ENCODE results near the gene ITGB6. TPM values are rescaled to one million over a fixed set of nuclear protein-coding genes. Genes with fewer than 3 reads are reported as not detected.

The ITGB6 gene
- total and polyA plus RNA-seq, 5 experiments from 2014 or later: not detected

- peaks cover 0 to 5% (median 0%) of the 10 kb centered on the region in 4 donors for H3K4me1 Mint-ChIP-seq
- POLR2A ChIA-PET: no interaction called here
- H3K27ac Mint-ChIP-seq: no peak overlapping the region
- no peaks in the 10 kb centered on the region for H3K36me3 Mint-ChIP-seq
- H3K4me3 Mint-ChIP-seq: no peak overlapping the region
- H3K9me3 Mint-ChIP-seq: no peaks in the 10 kb centered on the region
- peaks cover 0 to 16% (median 5%) of the 10 kb centered on the region in 5 donors for H3K27me3 Mint-ChIP-seq
- no peak for DNase-seq
- no peak for ATAC-seq
Measured at GRCh38 chr2:160228141-160228917, 28.3 kb upstream of the ITGB6 start.

GRCh38 chr2:160227293-160227915 is 27.3 kb upstream of the ITGB6 start:
- Mint-ChIP-seq H3K36me3 (no peaks in the 10 kb centered on the region), H3K9me3 (no peaks in the 10 kb centered on the region), H3K27me3 (peaks cover 0 to 16% (median 5%) of the 10 kb centered on the region in 5 donors), H3K4me1 (peaks cover 0 to 5% (median 0%) of the 10 kb centered on the region in 4 donors), H3K27ac (peak overlapping the region in 2 of 10 donors; percentile 21 to 67), H3K4me3 (no peak overlapping the region)
- DNase-seq (no peak), ATAC-seq (no peak)
- POLR2A ChIA-PET: no interaction called here

GRCh38 chr2:160226367-160226766 is 26.3 kb upstream of the ITGB6 start:
- ATAC-seq: no peak
- no peak overlapping the region for H3K4me3 Mint-ChIP-seq
- peaks cover 0 to 16% (median 5%) of the 10 kb centered on the region in 5 donors for H3K27me3 Mint-ChIP-seq
- no peaks in the 10 kb centered on the region for H3K36me3 Mint-ChIP-seq
- POLR2A ChIA-PET: no interaction called here
- peaks cover 0 to 5% (median under 1%) of the 10 kb centered on the region in 4 donors for H3K4me1 Mint-ChIP-seq
- peak overlapping the region in 1 of 10 donors; percentile 74 for H3K27ac Mint-ChIP-seq
- DNase-seq: no peak
- no peaks in the 10 kb centered on the region for H3K9me3 Mint-ChIP-seq

GRCh38 chr2:160225722-160226121 is 25.6 kb upstream of the ITGB6 start:
- POLR2A ChIA-PET: no interaction called here
- H3K4me3 Mint-ChIP-seq: no peak overlapping the region
- H3K27me3 Mint-ChIP-seq: peaks cover 0 to 16% (median 5%) of the 10 kb centered on the region in 5 donors
- ATAC-seq (no peak), DNase-seq (no peak)
- no peaks in the 10 kb centered on the region for H3K36me3 Mint-ChIP-seq
- peaks cover 0 to 6% (median 5%) of the 10 kb centered on the region in 4 donors for H3K4me1 Mint-ChIP-seq
- no peaks in the 10 kb centered on the region for H3K9me3 Mint-ChIP-seq
- no peak overlapping the region for H3K27ac Mint-ChIP-seq

GRCh38 chr2:160224507-160224906 is 24.4 kb upstream of the ITGB6 start:
- Mint-ChIP-seq H3K27me3 (peaks cover 0 to 13% (median 5%) of the 10 kb centered on the region in 5 donors), H3K9me3 (no peaks in the 10 kb centered on the region), H3K4me1 (peaks cover 2 to 9% (median 6%) of the 10 kb centered on the region in 4 donors), H3K36me3 (no peaks in the 10 kb centered on the region), H3K4me3 (no peak overlapping the region), H3K27ac (no peak overlapping the region)
- POLR2A ChIA-PET: no interaction called here
- ATAC-seq (no peak), DNase-seq (no peak)

GRCh38 chr2:160224060-160224459 is 24.0 kb upstream of the ITGB6 start:
- POLR2A ChIA-PET: no interaction called here
- Mint-ChIP-seq H3K4me3 (no peak overlapping the region), H3K4me1 (peaks cover 2 to 9% (median 6%) of the 10 kb centered on the region in 4 donors), H3K27me3 (peaks cover 0 to 13% (median 5%) of the 10 kb centered on the region in 5 donors), H3K36me3 (no peaks in the 10 kb centered on the region), H3K9me3 (no peaks in the 10 kb centered on the region), H3K27ac (peak overlapping the region in 2 of 10 donors; percentile 37 to 43)
- no peak for ATAC-seq
- no peak for DNase-seq

GRCh38 chr2:160223560-160223959 is 23.5 kb upstream of the ITGB6 start:
- H3K4me3 Mint-ChIP-seq: no peak overlapping the region
- ATAC-seq: no peak

GRCh38 chr2:160222546-160223283 is 22.6 kb upstream of the ITGB6 start:
- no peak for ATAC-seq
- Mint-ChIP-seq H3K4me1 (peaks cover 2 to 9% (median 6%) of the 10 kb centered on the region in 4 donors), H3K36me3 (no peaks in the 10 kb centered on the region), H3K27ac (no peak overlapping the region), H3K9me3 (no peaks in the 10 kb centered on the region), H3K27me3 (peaks cover 0 to 10% (median 4%) of the 10 kb centered on the region in 5 donors), H3K4me3 (no peak overlapping the region)
- no peak for DNase-seq
- POLR2A ChIA-PET: no interaction called here

More at GRCh38 chr2:160223560-160223959, 23.5 kb upstream of the ITGB6 start:
- no peaks in the 10 kb centered on the region for H3K36me3 Mint-ChIP-seq
- POLR2A ChIA-PET: no interaction called here
- no peaks in the 10 kb centered on the region for H3K9me3 Mint-ChIP-seq
- H3K27ac Mint-ChIP-seq: no peak overlapping the region
- peaks cover 2 to 9% (median 6%) of the 10 kb centered on the region in 4 donors for H3K4me1 Mint-ChIP-seq
- DNase-seq: no peak
- H3K27me3 Mint-ChIP-seq: peaks cover 0 to 13% (median 5%) of the 10 kb centered on the region in 5 donors

GRCh38 chr2:160221391-160222276 is 21.6 kb upstream of the ITGB6 start:
- ATAC-seq (no peak), DNase-seq (no peak)
- POLR2A ChIA-PET: no interaction called here
- H3K4me3 Mint-ChIP-seq: no peak overlapping the region
- peaks cover 2 to 9% (median 6%) of the 10 kb centered on the region in 4 donors for H3K4me1 Mint-ChIP-seq
- H3K27ac Mint-ChIP-seq: no peak overlapping the region
- peaks cover 0 to 4% (median 0%) of the 10 kb centered on the region in 3 donors for H3K36me3 Mint-ChIP-seq
- peaks cover 0 to 6% (median 3%) of the 10 kb centered on the region in 5 donors for H3K27me3 Mint-ChIP-seq
- no peaks in the 10 kb centered on the region for H3K9me3 Mint-ChIP-seq

GRCh38 chr2:160220545-160221009 is 20.5 kb upstream of the ITGB6 start:
- no peak for DNase-seq

GRCh38 chr2:160220026-160220425 is 20.0 kb upstream of the ITGB6 start:
- Mint-ChIP-seq H3K4me3 (no peak overlapping the region), H3K27me3 (peaks cover 0 to 11% (median 7%) of the 10 kb centered on the region in 5 donors), H3K36me3 (peaks cover 0 to 5% (median 0%) of the 10 kb centered on the region in 3 donors), H3K27ac (no peak overlapping the region), H3K9me3 (no peaks in the 10 kb centered on the region), H3K4me1 (peaks cover 2 to 9% (median 6%) of the 10 kb centered on the region in 4 donors)
- POLR2A ChIA-PET: no interaction called here
- ATAC-seq (no peak), DNase-seq (no peak)

More at GRCh38 chr2:160220545-160221009, 20.5 kb upstream of the ITGB6 start:
- Mint-ChIP-seq H3K4me1 (peaks cover 2 to 9% (median 6%) of the 10 kb centered on the region in 4 donors), H3K9me3 (no peaks in the 10 kb centered on the region), H3K27me3 (peaks cover 0 to 9% (median 7%) of the 10 kb centered on the region in 5 donors), H3K4me3 (no peak overlapping the region), H3K27ac (no peak overlapping the region), H3K36me3 (peaks cover 0 to 5% (median 0%) of the 10 kb centered on the region in 3 donors)
- POLR2A ChIA-PET: no interaction called here
- no peak for ATAC-seq

All from naive thymus-derived CD8-positive, alpha-beta T cell (primary cell).